Loucy (cell line): ENCODE data around the gene FGF11.

ENCODE experiments used
- H2AFZ ChIP-seq: fragments of 200-600 bp; sonication (generic); 2 replicates; pipeline ENCODE4 v1.6.0; 2016; ENCODE audit warnings: antibody characterized with exemption, mild to moderate bottlenecking, low read length, moderate library complexity
- H3F3A ChIP-seq: fragments of 200-600 bp; 2 replicates; pipeline ENCODE4 v1.6.0; 2016; ENCODE audit warnings: antibody characterized with exemption, low read depth, mild to moderate bottlenecking
- H3K27me3 ChIP-seq: fragments of 200-600 bp; sonication (generic); 2 replicates; pipeline ENCODE4 v1.6.1; 2014; ENCODE audit warnings: low read length, mild to moderate bottlenecking; ENCODE audit not compliant: insufficient read depth, poor library complexity, severe bottlenecking
- H3K36me3 ChIP-seq: fragments of 200-600 bp; sonication (generic); 2 replicates; pipeline ENCODE4 v1.6.1; 2016; ENCODE audit warnings: low read length; ENCODE audit not compliant: insufficient read depth
- H3K4me1 ChIP-seq: fragments of 200-600 bp; sonication (generic); 2 replicates; pipeline ENCODE4 v1.5.1; 2014; ENCODE audit warnings: low read length, mild to moderate bottlenecking; ENCODE audit not compliant: insufficient read depth, poor library complexity, severe bottlenecking
- H3K4me2 ChIP-seq: fragments of 200-600 bp; sonication (generic); 2 replicates; pipeline ENCODE4 v1.6.0; 2014; ENCODE audit warnings: antibody characterized with exemption, low read length, low read depth, mild to moderate bottlenecking; ENCODE audit not compliant: poor library complexity, severe bottlenecking
- H3K4me3 ChIP-seq: fragments of 200-600 bp; sonication (generic); 2 replicates; pipeline ENCODE4 v1.5.1; 2014; ENCODE audit warnings: low read length, mild to moderate bottlenecking, mixed read lengths; ENCODE audit not compliant: poor library complexity, severe bottlenecking
- H3K79me2 ChIP-seq: fragments of 200-600 bp; sonication (generic); 2 replicates; pipeline ENCODE4 v1.6.1; 2014; ENCODE audit warnings: low read length; ENCODE audit not compliant: insufficient read depth
- H3K9ac ChIP-seq: fragments of 200-600 bp; sonication (generic); 2 replicates; pipeline ENCODE4 v1.6.0; 2014; ENCODE audit warnings: mild to moderate bottlenecking, low read depth, low read length, moderate library complexity; ENCODE audit not compliant: poor library complexity, severe bottlenecking
- H3K9me2 ChIP-seq: fragments of 200-600 bp; sonication (generic); replicated peaks from 2 replicates; pipeline ENCODE4 v1.6.1; 2016; ENCODE audit warnings: low read depth, low read length, mixed read lengths
- H3K9me3 ChIP-seq: fragments of 200-600 bp; sonication (generic); 2 replicates; pipeline ENCODE4 v1.6.1; 2014; ENCODE audit warnings: mild to moderate bottlenecking, antibody characterized with exemption, low read length, low read depth; ENCODE audit not compliant: insufficient read depth
- H4K20me1 ChIP-seq: fragments of 200-600 bp; sonication (generic); 2 replicates; pipeline ENCODE4 v1.6.0; 2014; ENCODE audit warnings: antibody characterized with exemption, low read length, mild to moderate bottlenecking; ENCODE audit not compliant: insufficient read depth, poor library complexity, severe bottlenecking
- EZH2phosphoT487 ChIP-seq: fragments of 200-600 bp; IDR thresholded peaks from 2 replicates; pipeline ENCODE4 v1.6.1; 2018; ENCODE audit warnings: antibody characterized with exemption, mild to moderate bottlenecking, moderate library complexity, borderline replicate concordance
- TF ChIP-seq, protein P1 (sequence below): fragments of 200-600 bp; sonication (generic); conservative IDR thresholded peaks from 2 replicates; pipeline ENCODE4 v1.5.1; 2014; ENCODE audit warnings: mild to moderate bottlenecking, antibody characterized with exemption, low read length

The FGF11 gene

DNA sequence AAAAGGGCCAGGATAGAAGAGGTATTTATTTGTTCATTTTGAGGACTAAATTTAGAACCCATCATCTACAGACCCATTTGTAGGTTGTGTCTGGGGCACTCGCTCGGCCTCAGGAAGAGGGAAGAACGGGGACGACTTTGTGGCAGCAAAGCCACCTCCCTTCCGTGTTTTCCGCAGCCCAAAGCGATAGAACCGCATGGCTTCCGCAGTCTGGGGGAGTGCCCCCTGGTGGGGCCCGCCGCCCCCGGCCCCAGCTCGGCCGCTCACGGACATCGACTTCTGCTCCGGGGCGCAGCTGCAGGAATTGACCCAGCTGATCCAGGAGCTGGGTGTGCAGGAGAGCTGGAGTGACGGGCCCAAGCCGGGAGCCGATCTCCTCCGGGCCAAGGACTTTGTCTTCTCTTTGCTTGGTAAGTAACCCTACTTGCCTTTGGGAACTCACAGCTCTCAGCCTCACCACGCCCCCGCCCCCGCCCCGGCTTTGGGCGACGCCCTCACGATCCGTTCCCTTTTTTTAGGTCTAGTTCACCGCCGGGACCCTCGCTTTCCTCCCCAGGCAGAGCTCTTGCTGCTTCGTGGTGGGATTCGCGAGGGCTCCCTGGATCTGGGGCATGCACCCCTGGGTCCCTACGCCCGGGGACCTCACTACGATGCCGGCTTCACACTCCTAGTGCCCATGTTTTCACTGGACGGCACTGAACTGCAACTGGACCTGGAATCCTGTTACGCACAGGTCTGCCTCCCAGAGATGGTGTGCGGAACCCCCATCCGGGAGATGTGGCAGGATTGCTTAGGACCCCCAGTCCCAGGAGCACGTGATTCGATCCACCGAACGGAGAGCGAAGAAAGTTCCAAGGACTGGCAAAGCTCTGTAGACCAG, 3.4 kb upstream of the FGF11 start:
- Histone ChIP-seq H3K9me3 (no peaks in the 10 kb centered on the region), H3K9me2 (no peaks in the 10 kb centered on the region), H3K4me2 (peak overlapping the region; percentile 95), H4K20me1 (peaks cover 13% of the 10 kb centered on the region), H3K4me3 (peak overlapping the region; percentile 95), H3K79me2 (peaks cover 43% of the 10 kb centered on the region; the same call in 1 of the 2 replicates), H3F3A (no peaks in the 10 kb centered on the region; the same call in 1 of the 2 replicates), H3K27me3 (no peaks in the 10 kb centered on the region), H3K9ac (peak overlapping the region; percentile 77), H2AFZ (peak overlapping the region; percentile 78), H3K36me3 (no peaks in the 10 kb centered on the region), H3K4me1 (peaks cover 27% of the 10 kb centered on the region)
- TF ChIP-seq, protein P1, sequence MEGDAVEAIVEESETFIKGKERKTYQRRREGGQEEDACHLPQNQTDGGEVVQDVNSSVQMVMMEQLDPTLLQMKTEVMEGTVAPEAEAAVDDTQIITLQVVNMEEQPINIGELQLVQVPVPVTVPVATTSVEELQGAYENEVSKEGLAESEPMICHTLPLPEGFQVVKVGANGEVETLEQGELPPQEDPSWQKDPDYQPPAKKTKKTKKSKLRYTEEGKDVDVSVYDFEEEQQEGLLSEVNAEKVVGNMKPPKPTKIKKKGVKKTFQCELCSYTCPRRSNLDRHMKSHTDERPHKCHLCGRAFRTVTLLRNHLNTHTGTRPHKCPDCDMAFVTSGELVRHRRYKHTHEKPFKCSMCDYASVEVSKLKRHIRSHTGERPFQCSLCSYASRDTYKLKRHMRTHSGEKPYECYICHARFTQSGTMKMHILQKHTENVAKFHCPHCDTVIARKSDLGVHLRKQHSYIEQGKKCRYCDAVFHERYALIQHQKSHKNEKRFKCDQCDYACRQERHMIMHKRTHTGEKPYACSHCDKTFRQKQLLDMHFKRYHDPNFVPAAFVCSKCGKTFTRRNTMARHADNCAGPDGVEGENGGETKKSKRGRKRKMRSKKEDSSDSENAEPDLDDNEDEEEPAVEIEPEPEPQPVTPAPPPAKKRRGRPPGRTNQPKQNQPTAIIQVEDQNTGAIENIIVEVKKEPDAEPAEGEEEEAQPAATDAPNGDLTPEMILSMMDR, result peak; percentile 56
- TF ChIP-seq EZH2phosphoT487, result no peak

DNA sequence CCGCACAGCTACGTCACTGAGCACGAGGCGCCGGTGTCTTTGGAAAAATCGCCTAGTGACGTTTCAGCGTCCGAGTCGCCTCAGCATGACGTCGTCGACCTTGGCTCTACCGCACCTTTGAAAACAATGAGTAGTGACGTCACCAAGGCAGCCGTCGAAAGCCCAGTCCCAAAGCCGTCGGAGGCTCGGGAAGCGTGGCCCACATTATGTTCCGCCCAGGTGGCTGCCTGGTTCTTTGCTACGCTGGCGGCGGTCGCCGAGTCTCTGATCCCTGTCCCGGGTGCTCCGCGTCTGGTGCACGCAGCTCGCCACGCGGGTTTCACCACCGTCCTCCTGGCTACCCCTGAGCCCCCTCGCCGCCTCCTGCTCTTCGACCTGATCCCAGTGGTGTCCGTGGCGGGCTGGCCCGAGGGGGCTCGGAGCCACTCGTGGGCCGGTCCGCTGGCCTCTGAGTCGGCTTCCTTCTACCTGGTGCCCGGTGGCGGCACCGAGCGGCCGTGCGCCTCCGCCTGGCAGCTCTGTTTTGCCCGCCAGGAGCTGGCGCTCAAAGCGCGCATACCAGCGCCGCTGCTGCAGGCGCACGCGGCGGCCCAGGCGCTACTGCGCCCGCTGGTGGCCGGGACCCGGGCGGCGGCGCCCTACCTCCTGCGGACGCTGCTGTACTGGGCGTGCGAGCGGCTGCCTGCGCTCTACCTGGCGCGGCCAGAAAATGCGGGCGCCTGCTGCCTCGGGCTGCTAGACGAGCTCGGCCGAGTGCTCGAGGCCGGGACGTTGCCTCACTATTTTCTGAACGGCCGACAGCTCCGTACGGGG, 2.5 kb upstream of the FGF11 start:
- Histone ChIP-seq H3K79me2 (peaks cover 43% of the 10 kb centered on the region; the same call in 1 of the 2 replicates), H3K4me2 (peak overlapping the region; percentile 95), H3K4me1 (peaks cover 27% of the 10 kb centered on the region), H4K20me1 (peaks cover 13% of the 10 kb centered on the region), H3F3A (no peaks in the 10 kb centered on the region; the same call in 1 of the 2 replicates), H3K9me2 (no peaks in the 10 kb centered on the region), H3K9me3 (no peaks in the 10 kb centered on the region), H3K27me3 (no peaks in the 10 kb centered on the region), H3K4me3 (peak overlapping the region; percentile 95), H3K36me3 (no peaks in the 10 kb centered on the region), H2AFZ (no peak overlapping the region), H3K9ac (peak overlapping the region; percentile 77)
- TF ChIP-seq, protein P1, result no peak
- no peak for TF ChIP-seq EZH2phosphoT487

DNA sequence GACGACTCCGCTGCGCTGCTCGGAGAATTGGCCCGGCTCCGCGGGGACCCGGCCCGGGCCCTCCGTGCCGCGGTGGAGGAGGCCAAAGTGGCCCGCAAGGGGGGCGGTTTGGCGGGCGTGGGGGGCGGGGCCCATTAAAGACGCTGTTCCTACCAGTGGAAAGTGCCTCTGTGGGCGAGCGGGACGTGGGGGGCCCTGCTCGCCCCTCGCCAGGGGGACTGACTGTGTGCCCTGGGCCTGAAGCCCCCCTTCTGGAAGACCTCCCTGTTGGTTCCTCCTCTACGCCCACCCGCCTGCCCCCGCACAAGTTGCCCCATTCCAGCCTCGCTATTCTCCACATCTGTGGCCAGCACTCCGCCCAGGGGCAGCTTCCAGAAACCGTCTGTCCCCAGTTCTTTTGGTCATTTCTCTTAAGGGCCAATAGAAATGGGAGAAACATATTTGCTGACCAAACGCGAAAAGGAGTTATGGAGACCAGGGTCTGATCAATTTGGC, 1.9 kb upstream of the FGF11 start:
- Histone ChIP-seq H2AFZ (no peak overlapping the region), H3K4me1 (peaks cover 27% of the 10 kb centered on the region), H3K79me2 (peaks cover 43% of the 10 kb centered on the region; the same call in 1 of the 2 replicates), H3F3A (no peaks in the 10 kb centered on the region; the same call in 1 of the 2 replicates), H3K27me3 (no peaks in the 10 kb centered on the region), H3K9ac (no peak overlapping the region), H3K9me3 (no peaks in the 10 kb centered on the region), H4K20me1 (peaks cover 13% of the 10 kb centered on the region), H3K36me3 (no peaks in the 10 kb centered on the region), H3K9me2 (no peaks in the 10 kb centered on the region), H3K4me3 (peak overlapping the region; percentile 94), H3K4me2 (peak overlapping the region; percentile 85)
- no peak for TF ChIP-seq EZH2phosphoT487
- TF ChIP-seq, protein P1, result no peak
